ENCODE results near the gene CACNG8.
"Not testable (repeated sequence)": the region's sequence is repeated elsewhere in the genome, so short reads cannot be mapped to it uniquely, and the experiment has no call there.

Gene CACNG8

GRCh38 chr19:53962887-53963431 is at the start of gene CACNG8:
CACNG8 (plus strand) TSS chr19:53962937.
- no peak for DNase-seq

- no peak for DNase-seq
Measured at GRCh38 chr19:53915000-53915399, 47.7 kb upstream of the CACNG8 start.

- DNase-seq, result no peak
Measured at GRCh38 chr19:53916004-53916403, 46.7 kb upstream of the CACNG8 start.

- no peak for DNase-seq
Measured at GRCh38 chr19:53917356-53917755, 45.4 kb upstream of the CACNG8 start.

GRCh38 chr19:53927739-53928138 is 35.0 kb upstream of the CACNG8 start:
- DNase-seq, result peak; percentile 45 to 70

- DNase-seq, result no peak
Measured at GRCh38 chr19:53936029-53936428, 26.7 kb upstream of the CACNG8 start.

- no peak for DNase-seq
Measured at GRCh38 chr19:53942001-53942786, 20.5 kb upstream of the CACNG8 start.

GRCh38 chr19:53944416-53944815 is 18.3 kb upstream of the CACNG8 start:
- no peak for DNase-seq

GRCh38 chr19:53944933-53945332 is 17.8 kb upstream of the CACNG8 start:
- DNase-seq, result no peak

GRCh38 chr19:53945441-53945840 is 17.3 kb upstream of the CACNG8 start:
- DNase-seq, result peak; percentile 28 to 52

- no peak for DNase-seq
Measured at GRCh38 chr19:53945998-53946397, 16.7 kb upstream of the CACNG8 start.

- DNase-seq, result no peak
Measured at GRCh38 chr19:53947624-53948023, 15.1 kb upstream of the CACNG8 start.

- DNase-seq, result not testable (repeated sequence)
Measured at GRCh38 chr19:53948611-53949010, 14.1 kb upstream of the CACNG8 start.

GRCh38 chr19:53951436-53951835 is 11.3 kb upstream of the CACNG8 start:
- no peak for DNase-seq

GRCh38 chr19:53951947-53952346 is 10.8 kb upstream of the CACNG8 start:
- no peak for DNase-seq

- DNase-seq, result no peak
Measured at GRCh38 chr19:53953383-53953782, 9.4 kb upstream of the CACNG8 start.

- no peak for DNase-seq
Measured at GRCh38 chr19:53957448-53958167, 5.1 kb upstream of the CACNG8 start.

- DNase-seq, result no peak
Measured at GRCh38 chr19:53958168-53958571, 4.6 kb upstream of the CACNG8 start.

GRCh38 chr19:53958823-53959757 is 3.6 kb upstream of the CACNG8 start:
- DNase-seq, result no peak

GRCh38 chr19:53960187-53960586 is 2.5 kb upstream of the CACNG8 start:
- no peak for DNase-seq

GRCh38 chr19:53960886-53961285 is 1.9 kb upstream of the CACNG8 start:
- DNase-seq, result no peak

- DNase-seq, result no peak
Measured at GRCh38 chr19:53961523-53962356, 997 bp upstream of the CACNG8 start.

Data from Kasumi-1 (cell line).